Measurements from ENCODE around the gene PARD3B. TPM values are rescaled to one million over a fixed set of nuclear protein-coding genes. Genes with fewer than 3 reads are reported as not detected.

Gene PARD3B
- total RNA-seq, 2 donors from 2014 or later = 15.0 to 17.8 TPM

- DNase-seq (no peak), ATAC-seq (no peak)
- TF ChIP-seq CTCF (IDR thresholded peaks at IDR 0.05) (no peak), POLR2A (IDR thresholded peaks at IDR 0.05) (no peak)
- H3K4me1 ChIP-seq = no peaks in the 10 kb centered on the region
- no peak overlapping the region for H3K27ac ChIP-seq
- 85 to 91% methylated on average over 10 of the region's 10 CpGs for WGBS, 2 donors
- H3K36me3 ChIP-seq (replicated peaks in 1 of 2; ENCODE audit: insufficient read depth in 1 of 2, low read depth in 2 of 2) = no peaks in the 10 kb centered on the region
- no peaks in the 10 kb centered on the region for H3K9me3 ChIP-seq
- intact Hi-C loops (cut with DNase I) = no loop called here
- H3K4me3 ChIP-seq = no peak overlapping the region
- no peaks in the 10 kb centered on the region for H3K27me3 ChIP-seq
These were observed 1019.3 kb downstream of the PARD3B start for GRCh38 chr2:205564346-205565141.

- Histone ChIP-seq H3K36me3 (replicated peaks in 1 of 2; ENCODE audit: insufficient read depth in 1 of 2, low read depth in 2 of 2) (no peaks in the 10 kb centered on the region), H3K27ac (no peak overlapping the region), H3K9me3 (no peaks in the 10 kb centered on the region), H3K27me3 (no peaks in the 10 kb centered on the region), H3K4me3 (no peak overlapping the region), H3K4me1 (no peaks in the 10 kb centered on the region)
- ATAC-seq (no peak), DNase-seq (no peak)
- TF ChIP-seq CTCF (IDR thresholded peaks at IDR 0.05) = no peak
- no peak for TF ChIP-seq POLR2A (IDR thresholded peaks at IDR 0.05)
- intact Hi-C loops (cut with DNase I) = no loop called here
- 76 to 84% methylated on average over 2 of the region's 2 CpGs for WGBS, 2 donors
These were observed 1019.9 kb downstream of the PARD3B start for GRCh38 chr2:205565142-205565522.

DNA sequence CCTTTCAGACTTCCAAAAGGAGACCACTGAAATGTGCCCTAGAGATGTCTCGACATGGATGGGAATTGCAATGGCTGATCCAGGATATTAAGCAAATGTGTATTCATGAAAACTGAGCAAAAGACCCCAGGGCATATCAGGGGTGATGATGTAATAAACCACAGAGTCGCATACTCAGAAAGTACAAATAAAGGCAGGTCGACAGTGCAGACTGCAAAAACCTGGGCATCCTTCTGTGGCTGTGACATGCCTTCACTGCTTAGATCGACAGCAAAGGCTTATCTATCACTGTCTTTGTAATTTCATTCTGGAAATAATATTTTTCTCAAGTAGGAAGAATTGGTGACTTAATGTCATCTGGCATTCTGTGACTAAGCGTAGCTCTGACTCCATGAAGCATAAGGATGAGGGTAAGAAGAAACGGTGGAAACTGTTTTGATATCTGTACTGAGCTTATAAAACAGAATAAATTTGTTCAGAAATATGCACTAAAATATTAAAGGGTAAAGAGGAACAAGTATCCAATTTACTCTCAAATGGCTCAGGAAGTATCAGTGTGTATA lies 1021.4 kb downstream of the PARD3B start:
- no peak for ATAC-seq
- H3K9me3 ChIP-seq = no peaks in the 10 kb centered on the region
- WGBS, 2 donors = 74 to 75% methylated on average over 6 of the region's 6 CpGs
- intact Hi-C loops (cut with DNase I) = no loop called here
- no peaks in the 10 kb centered on the region for H3K36me3 ChIP-seq (replicated peaks in 1 of 2; ENCODE audit: insufficient read depth in 1 of 2, low read depth in 2 of 2)
- no peak overlapping the region for H3K4me3 ChIP-seq
- DNase-seq = no peak
- no peaks in the 10 kb centered on the region for H3K27me3 ChIP-seq
- no peak for TF ChIP-seq CTCF (IDR thresholded peaks at IDR 0.05)
- no peak for TF ChIP-seq POLR2A (IDR thresholded peaks at IDR 0.05)
- H3K4me1 ChIP-seq = no peaks in the 10 kb centered on the region
- H3K27ac ChIP-seq = no peak overlapping the region

DNA sequence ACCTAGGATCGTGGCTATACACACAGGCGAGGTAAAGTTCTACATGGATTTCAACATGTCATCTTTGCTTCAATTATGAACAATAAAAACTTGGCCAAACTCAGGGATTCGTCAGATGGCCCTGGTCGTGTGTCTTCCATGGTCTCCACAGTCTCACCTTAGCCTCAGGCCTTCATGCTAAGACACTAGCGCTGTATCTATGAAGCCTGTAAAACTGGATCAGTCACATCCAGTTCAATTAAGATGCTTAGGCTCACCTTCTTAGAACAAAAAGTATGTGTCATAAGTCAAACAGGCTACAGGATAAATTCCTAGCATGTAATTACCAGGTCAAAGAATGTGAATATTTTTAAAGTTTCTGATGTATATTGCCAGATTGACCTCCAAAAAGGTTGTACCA lies 1023.3 kb downstream of the PARD3B start:
- WGBS, 2 donors = 89 to 93% methylated on average over 5 of the region's 5 CpGs
- no peak for TF ChIP-seq CTCF (IDR thresholded peaks at IDR 0.05)
- TF ChIP-seq POLR2A (IDR thresholded peaks at IDR 0.05) = no peak
- H3K27me3 ChIP-seq = no peaks in the 10 kb centered on the region
- H3K9me3 ChIP-seq = no peaks in the 10 kb centered on the region
- no peak overlapping the region for H3K27ac ChIP-seq
- H3K4me1 ChIP-seq = no peaks in the 10 kb centered on the region
- ATAC-seq (no peak), DNase-seq (no peak)
- intact Hi-C loops (cut with DNase I) = no loop called here
- no peak overlapping the region for H3K4me3 ChIP-seq
- no peaks in the 10 kb centered on the region for H3K36me3 ChIP-seq (replicated peaks in 1 of 2; ENCODE audit: insufficient read depth in 1 of 2, low read depth in 2 of 2)

GRCh38 chr2:205570648-205571047 lies 1025.4 kb downstream of the PARD3B start:
- TF ChIP-seq CTCF (IDR thresholded peaks at IDR 0.05) = no peak
- TF ChIP-seq POLR2A (IDR thresholded peaks at IDR 0.05) = no peak
- H3K9me3 ChIP-seq = no peaks in the 10 kb centered on the region
- H3K27ac ChIP-seq = no peak overlapping the region
- DNase-seq = no peak
- no peak overlapping the region for H3K4me3 ChIP-seq
- H3K36me3 ChIP-seq (replicated peaks in 1 of 2; ENCODE audit: insufficient read depth in 1 of 2, low read depth in 2 of 2) = no peaks in the 10 kb centered on the region
- intact Hi-C loops (cut with DNase I) = no loop called here
- no peak for ATAC-seq
- H3K27me3 ChIP-seq = no peaks in the 10 kb centered on the region
- no peaks in the 10 kb centered on the region for H3K4me1 ChIP-seq
- WGBS, 2 donors = 78 to 87% methylated on average over 6 of the region's 6 CpGs
